IPS-20b (cell line): ENCODE results near the gene ENPP5.

Experiments
- H3K27ac ChIP-seq: one replicate; pipeline ENCODE4 v1.5.1; 2013; ENCODE audit warnings: low read length
- H3K27me3 ChIP-seq: 2 replicates; pipeline ENCODE4 v1.6.1; 2013; ENCODE audit warnings: mild to moderate bottlenecking, low read length, inconsistent platforms; ENCODE audit not compliant: insufficient read depth
- H3K36me3 ChIP-seq: 2 replicates; pipeline ENCODE4 v1.6.1; 2013; ENCODE audit warnings: low read depth, mild to moderate bottlenecking, inconsistent platforms, low read length, moderate library complexity; ENCODE audit not compliant: insufficient read depth
- H3K4me1 ChIP-seq: 2 replicates; pipeline ENCODE4 v1.6.1; 2013; ENCODE audit warnings: mild to moderate bottlenecking, control low read depth, inconsistent platforms, low read length, moderate library complexity; ENCODE audit not compliant: insufficient read depth
- H3K4me3 ChIP-seq: 2 replicates; pipeline ENCODE4 v1.5.1; 2013; ENCODE audit warnings: mild to moderate bottlenecking, low read length, inconsistent platforms
- H3K9ac ChIP-seq: 2 replicates; pipeline ENCODE4 v1.6.1; 2013; ENCODE audit warnings: low read depth, mild to moderate bottlenecking, inconsistent platforms, low read length, moderate library complexity
- H3K9me3 ChIP-seq: 2 replicates; pipeline ENCODE4 v1.6.1; 2013; ENCODE audit warnings: mild to moderate bottlenecking, low read depth, low read length, inconsistent platforms; ENCODE audit not compliant: insufficient read depth

The ENPP5 gene

DNA sequence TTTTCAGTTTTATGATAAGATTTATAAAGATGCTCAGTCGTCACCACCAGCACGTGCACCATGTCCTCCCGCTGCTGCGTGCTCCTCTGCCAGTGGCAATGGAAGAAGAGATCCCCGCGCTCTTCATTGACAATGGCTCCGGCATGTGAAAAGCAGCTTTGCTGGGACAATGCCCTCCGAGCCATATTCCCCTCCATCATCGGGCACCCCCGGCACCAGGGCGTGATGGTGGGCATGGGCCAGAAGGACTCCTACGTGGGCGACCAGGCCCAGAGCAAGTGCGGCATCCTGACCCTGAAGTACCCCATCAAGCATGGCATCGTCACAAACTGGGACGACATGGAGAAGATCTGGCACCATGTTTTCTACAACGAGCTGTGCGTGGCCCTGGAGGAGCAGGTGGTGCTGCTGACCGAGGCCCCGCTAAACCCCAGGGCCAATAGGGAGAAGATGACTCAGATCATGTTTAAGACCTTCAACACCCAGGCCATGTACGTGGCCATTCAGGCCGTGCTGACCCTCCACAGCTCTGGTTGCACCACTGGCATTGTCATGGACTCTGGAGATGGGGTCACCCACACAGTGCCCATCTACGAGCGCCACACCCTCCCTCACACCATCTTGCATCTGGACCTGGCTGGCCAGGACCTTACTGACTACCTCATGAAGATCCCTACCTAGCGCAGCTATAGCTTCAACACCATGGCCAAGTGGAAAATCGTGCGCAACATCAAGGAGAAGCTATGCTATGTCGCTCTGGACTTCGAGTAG is 34.3 kb upstream of the ENPP5 start:
- H3K36me3 ChIP-seq: no peaks in the 10 kb centered on the region
- no peaks in the 10 kb centered on the region for H3K9me3 ChIP-seq
- no peak overlapping the region for H3K4me3 ChIP-seq
- no peak overlapping the region for H3K27ac ChIP-seq
- no peaks in the 10 kb centered on the region for H3K4me1 ChIP-seq
- no peak overlapping the region for H3K9ac ChIP-seq
- H3K27me3 ChIP-seq: no peaks in the 10 kb centered on the region

DNA sequence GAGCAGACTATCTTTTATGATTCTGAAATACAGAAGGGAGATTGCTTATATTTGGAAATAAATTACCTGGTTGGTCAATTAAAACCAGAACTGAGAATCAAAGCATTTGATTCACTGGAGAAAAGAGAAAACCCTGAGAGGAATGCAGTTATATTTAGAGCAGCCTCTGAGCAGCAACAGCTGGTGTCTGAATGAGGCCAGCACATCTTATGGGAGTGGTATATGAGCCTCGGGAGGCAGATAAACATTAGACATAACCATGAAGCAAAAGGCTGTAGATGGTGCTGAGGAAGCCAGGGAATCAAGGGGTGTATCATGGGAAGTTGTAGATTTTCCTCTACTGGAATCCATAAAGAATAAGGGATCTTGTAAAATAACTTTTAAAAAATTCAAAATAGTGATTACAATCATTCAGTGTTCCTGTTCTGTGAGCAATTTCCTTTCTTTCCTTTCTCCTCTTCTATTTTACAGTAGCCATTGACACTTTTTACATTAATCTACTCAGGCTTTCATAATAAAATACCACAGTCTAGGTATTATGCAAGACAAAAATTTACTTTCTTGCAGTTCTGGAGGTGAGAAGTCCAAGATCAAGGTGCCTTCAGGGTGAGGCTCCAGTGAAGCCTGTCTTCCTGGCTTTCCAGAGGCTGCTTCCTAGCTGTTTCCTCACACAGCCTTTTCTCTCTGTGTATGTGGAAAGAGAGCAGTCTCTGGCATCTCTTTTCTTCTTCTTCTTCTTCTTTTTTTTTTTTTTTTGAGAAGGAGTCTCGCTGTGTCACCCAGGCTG is 32.8 kb upstream of the ENPP5 start:
- Histone ChIP-seq H3K4me1 (no peaks in the 10 kb centered on the region), H3K36me3 (no peaks in the 10 kb centered on the region), H3K9ac (no peak overlapping the region), H3K27ac (no peak overlapping the region), H3K9me3 (no peaks in the 10 kb centered on the region), H3K4me3 (no peak overlapping the region), H3K27me3 (no peaks in the 10 kb centered on the region)

DNA sequence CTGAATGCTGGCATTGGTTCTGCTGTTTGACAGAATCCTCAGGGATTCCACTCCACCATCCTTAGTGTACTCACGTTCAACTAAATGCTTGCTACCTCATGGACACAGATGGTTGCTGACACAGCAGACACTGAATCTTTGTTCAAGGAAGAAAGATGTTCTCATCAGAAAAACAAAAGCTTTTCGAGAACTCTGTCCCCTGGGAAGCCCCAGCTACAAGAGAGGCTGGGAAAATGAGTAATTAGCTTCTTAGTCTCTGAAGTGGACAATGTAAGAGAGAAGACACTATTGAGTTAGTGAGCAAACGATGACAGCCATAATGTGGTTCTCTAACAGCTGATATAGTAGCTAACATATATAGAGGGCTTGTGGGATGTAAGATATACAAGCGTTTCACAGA is 30.9 kb upstream of the ENPP5 start:
- H3K27me3 ChIP-seq: no peaks in the 10 kb centered on the region
- H3K9ac ChIP-seq: no peak overlapping the region
- no peaks in the 10 kb centered on the region for H3K36me3 ChIP-seq
- no peaks in the 10 kb centered on the region for H3K4me1 ChIP-seq
- no peaks in the 10 kb centered on the region for H3K9me3 ChIP-seq
- H3K27ac ChIP-seq: no peak overlapping the region
- no peak overlapping the region for H3K4me3 ChIP-seq

DNA sequence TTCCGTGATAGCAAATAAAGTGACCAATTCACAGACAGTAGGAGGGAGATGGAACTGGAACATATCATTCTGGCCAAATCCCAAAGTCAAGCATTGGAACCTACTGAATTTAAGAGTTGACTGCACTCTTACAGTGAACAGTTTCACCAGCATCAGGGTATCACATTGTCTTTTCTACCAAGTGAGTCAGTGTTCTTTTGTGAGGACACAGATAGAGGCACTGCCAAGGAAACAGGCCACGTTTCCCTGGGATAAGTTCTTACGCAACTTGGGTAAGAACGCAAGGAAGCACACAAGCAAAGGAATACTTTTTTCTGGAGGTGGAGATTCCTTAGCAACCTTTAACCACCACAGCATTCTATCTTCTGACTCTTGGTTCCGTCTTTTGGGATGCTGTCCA is 28.6 kb upstream of the ENPP5 start:
- H3K27me3 ChIP-seq: no peaks in the 10 kb centered on the region
- no peaks in the 10 kb centered on the region for H3K4me1 ChIP-seq
- no peak overlapping the region for H3K9ac ChIP-seq
- no peak overlapping the region for H3K27ac ChIP-seq
- no peak overlapping the region for H3K4me3 ChIP-seq
- no peaks in the 10 kb centered on the region for H3K36me3 ChIP-seq
- no peaks in the 10 kb centered on the region for H3K9me3 ChIP-seq

DNA sequence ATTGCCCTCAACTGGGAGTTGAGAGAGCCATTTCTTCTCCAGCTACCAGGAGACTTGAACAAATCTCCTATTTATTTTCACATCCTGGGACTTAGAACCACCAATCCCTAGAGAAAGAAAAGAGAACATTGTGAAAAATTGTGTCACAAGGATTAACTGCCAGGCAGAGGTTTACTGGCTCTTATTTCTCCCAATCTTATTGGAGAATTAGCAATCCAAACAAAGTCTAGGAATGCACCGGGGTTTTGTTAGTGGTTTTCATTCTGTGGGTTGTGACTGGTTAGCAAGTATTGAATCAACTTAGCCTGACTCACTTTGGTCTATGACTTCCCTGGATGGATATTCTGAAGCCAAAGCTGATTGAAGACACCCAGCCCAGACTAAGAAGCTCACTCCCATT is 21.2 kb upstream of the ENPP5 start:
- Histone ChIP-seq H3K9me3 (no peaks in the 10 kb centered on the region), H3K36me3 (no peaks in the 10 kb centered on the region), H3K9ac (no peak overlapping the region), H3K27ac (no peak overlapping the region), H3K4me1 (no peaks in the 10 kb centered on the region), H3K27me3 (no peaks in the 10 kb centered on the region), H3K4me3 (no peak overlapping the region)

DNA sequence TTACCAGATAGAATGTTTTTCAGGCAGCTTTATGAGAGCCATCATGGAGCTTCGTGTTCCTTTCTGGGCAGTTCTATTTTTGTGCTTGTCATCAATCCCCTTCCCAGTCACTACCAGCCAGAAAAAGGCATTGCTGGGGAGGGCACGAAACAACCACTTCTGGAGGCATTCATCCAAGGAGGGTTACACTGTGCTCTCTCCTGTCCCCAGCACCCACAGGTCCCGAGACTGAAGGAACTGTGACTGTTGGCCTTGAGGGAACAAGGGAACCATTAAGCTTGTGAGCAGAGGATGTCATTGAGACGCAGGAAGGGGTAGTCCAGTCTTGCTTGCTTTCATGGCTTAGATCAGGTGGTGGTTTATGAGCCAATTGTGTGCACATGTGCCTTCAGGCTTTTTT is 20.1 kb upstream of the ENPP5 start:
- Histone ChIP-seq H3K27ac (no peak overlapping the region), H3K9ac (no peak overlapping the region), H3K4me1 (no peaks in the 10 kb centered on the region), H3K9me3 (no peaks in the 10 kb centered on the region), H3K4me3 (no peak overlapping the region), H3K36me3 (no peaks in the 10 kb centered on the region), H3K27me3 (no peaks in the 10 kb centered on the region)

DNA sequence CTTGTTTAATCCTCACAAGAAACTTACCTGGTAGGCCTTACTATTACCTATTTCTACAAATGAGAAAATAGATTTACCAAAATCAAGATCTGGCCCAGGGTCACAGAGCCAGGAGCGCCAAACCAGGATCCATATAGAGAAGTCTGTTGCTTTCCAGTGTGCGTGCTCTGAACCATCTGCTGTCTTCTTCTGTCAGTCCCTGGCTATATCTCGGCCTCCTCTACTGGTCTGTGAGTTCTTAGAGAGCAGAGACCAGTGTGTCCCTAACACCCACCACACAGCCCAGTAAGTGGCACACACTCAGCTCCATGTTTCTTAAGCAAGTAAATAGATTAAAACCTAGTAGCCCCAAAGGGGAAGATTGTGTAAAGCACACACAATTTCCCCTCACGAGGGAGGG is 18.9 kb upstream of the ENPP5 start:
- Histone ChIP-seq H3K4me1 (no peaks in the 10 kb centered on the region), H3K4me3 (no peak overlapping the region), H3K27ac (no peak overlapping the region), H3K9me3 (no peaks in the 10 kb centered on the region), H3K36me3 (no peaks in the 10 kb centered on the region), H3K9ac (no peak overlapping the region), H3K27me3 (no peaks in the 10 kb centered on the region)

DNA sequence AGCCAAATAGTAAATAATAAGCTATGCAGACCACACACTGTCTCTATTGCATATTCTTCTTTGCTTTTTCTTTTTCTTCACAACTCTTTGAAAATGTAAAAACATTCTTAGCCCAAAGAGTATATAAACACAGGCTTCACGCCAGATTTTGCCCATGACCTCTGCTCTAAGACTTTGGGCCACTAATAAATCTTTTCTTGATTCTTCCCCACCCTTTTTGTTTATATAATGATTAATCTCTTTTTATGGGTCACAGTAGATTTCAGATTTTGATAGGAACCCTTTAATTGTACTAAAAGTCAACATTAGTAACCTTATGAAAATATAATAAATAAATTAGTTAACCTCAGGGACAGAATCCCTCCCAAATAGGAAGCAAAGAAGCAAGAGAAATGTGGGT is 15.8 kb upstream of the ENPP5 start:
- H3K36me3 ChIP-seq: no peaks in the 10 kb centered on the region
- no peaks in the 10 kb centered on the region for H3K4me1 ChIP-seq
- H3K27me3 ChIP-seq: no peaks in the 10 kb centered on the region
- no peak overlapping the region for H3K27ac ChIP-seq
- no peak overlapping the region for H3K4me3 ChIP-seq
- no peaks in the 10 kb centered on the region for H3K9me3 ChIP-seq
- no peak overlapping the region for H3K9ac ChIP-seq

DNA sequence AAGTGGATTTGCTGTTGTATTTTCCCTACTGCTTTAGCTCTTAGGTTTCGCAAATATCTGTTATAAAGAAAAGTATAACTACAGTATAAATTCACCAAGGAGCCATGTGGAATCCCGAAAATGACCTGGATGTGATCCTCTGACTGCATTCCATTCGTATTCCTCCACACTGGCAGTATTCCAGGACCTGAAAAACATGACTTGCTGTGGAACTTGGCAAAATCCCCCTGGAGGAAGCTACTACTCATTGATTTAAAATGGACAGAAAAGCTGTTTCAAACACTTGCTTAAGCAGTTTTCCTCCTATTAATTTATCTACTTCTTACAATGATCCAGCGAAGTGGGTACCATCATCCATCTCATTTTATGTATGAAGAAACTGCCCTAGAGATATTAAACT is 13.3 kb upstream of the ENPP5 start:
- H3K27me3 ChIP-seq: no peaks in the 10 kb centered on the region

DNA sequence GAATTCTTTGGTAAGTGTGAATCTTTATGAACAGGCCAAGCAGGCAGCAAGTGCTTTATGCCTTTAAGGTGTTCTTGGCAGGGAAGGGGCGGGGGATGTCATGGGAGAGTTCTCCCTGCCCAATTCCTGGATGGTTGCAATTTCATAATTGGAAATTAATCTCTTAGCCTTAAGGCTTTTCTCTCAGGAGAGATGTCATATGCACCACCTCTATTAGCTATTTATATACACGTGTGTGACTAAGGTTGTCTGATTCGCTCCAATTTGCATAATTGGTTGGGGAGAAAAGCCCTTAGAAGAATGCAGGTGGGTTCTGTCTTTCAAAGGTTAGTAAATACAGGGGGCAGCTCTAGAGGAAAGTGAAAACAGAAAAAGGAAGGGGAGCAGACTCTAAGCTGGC is 5.2 kb upstream of the ENPP5 start:
- Histone ChIP-seq H3K27ac (no peak overlapping the region), H3K9me3 (no peaks in the 10 kb centered on the region), H3K9ac (no peak overlapping the region), H3K4me1 (no peaks in the 10 kb centered on the region), H3K36me3 (no peaks in the 10 kb centered on the region), H3K27me3 (no peaks in the 10 kb centered on the region), H3K4me3 (no peak overlapping the region)

More for the DNA sequence above, 13.3 kb upstream of the ENPP5 start:
- Histone ChIP-seq H3K4me3 (no peak overlapping the region), H3K9me3 (no peaks in the 10 kb centered on the region), H3K36me3 (no peaks in the 10 kb centered on the region), H3K4me1 (no peaks in the 10 kb centered on the region), H3K9ac (no peak overlapping the region), H3K27ac (no peak overlapping the region)

DNA sequence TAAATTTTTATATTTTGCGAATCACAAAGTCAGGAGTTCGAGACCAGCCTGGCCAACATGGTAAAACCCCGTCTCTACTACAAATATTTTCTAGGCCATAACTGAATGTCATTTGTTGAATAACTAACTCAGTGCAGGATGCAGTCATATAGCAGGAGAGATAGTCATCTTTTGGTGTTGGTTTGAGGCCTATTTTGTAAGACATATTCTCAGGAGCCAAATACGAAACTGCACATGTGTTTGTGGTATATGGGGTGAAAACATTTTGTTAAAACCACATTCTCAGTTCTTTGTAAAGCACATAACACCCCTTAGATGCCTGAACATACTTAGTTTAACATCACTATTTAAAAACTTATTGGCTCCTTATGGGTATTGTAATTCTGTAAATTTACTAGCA is 4.7 kb upstream of the ENPP5 start:
- Histone ChIP-seq H3K9me3 (no peaks in the 10 kb centered on the region), H3K27me3 (no peaks in the 10 kb centered on the region), H3K27ac (no peak overlapping the region), H3K4me3 (no peak overlapping the region), H3K9ac (no peak overlapping the region), H3K4me1 (no peaks in the 10 kb centered on the region), H3K36me3 (no peaks in the 10 kb centered on the region)

DNA sequence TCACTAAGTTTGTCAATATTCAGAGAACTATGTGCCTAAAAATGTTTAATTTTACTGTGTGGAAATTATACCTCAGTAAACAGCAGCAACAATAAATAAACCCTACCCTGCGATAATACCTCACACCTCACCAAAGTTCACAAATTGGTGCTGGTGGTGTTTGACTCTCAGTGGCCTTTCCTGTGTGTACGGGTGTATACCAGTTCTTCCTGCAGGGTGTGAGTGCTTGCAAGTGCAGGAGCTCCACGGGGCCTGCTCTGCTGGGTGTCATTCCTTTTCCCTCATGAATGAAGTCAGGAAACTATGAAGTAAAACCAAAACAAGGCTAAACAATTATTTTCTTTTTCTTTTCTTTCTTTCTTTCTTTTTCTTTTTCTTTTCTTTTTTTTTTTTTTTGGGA is 4.1 kb upstream of the ENPP5 start:
- Histone ChIP-seq H3K4me3 (no peak overlapping the region), H3K9ac (no peak overlapping the region), H3K4me1 (0 out of 2 replicates have a peak, but pooled peaks cover 3% of the 10 kb centered on the region), H3K27ac (no peak overlapping the region), H3K36me3 (no peaks in the 10 kb centered on the region), H3K27me3 (no peaks in the 10 kb centered on the region), H3K9me3 (no peaks in the 10 kb centered on the region)
